Adrenal gland (tissue), 19 donors: Measurements from ENCODE around the gene SRPK3. TPM values are rescaled to one million over a fixed set of nuclear protein-coding genes. Genes with fewer than 3 reads are reported as not detected.
A peak's percentile ranks its signal among the peaks of the same experiment; 100 is the strongest.

Experiments
- DNase-seq, 7 donors: peaks; one replicate each; pipeline ENCODE4 v3.0.0-alpha.2; 2019 to 2020
- H3K27ac ChIP-seq, 5 donors: fragments of 200-600 bp; sonication (generic) in 4 of 5; 1 replicate in 3 of 5; 2 replicates in 2 of 5; pipeline versions ENCODE4 v1.5.1 to v1.8.0; 2016 to 2020; ENCODE audit warnings: mild to moderate bottlenecking in 1 of 5
- H3K27me3 ChIP-seq: fragments of 200-600 bp; 2 replicates; pipeline ENCODE4 v1.8.0; 2021
- H3K36me3 ChIP-seq, 2 donors: fragments of 200-600 bp; replicated peaks in 1 of 2; 1 replicate in 1 of 2; 2 replicates in 1 of 2; pipeline versions ENCODE4 v1.5.1 to v1.8.0; 2018 to 2022
- H3K4me1 ChIP-seq, 2 donors: fragments of 200-600 bp; replicated peaks in 1 of 2; 1 replicate in 1 of 2; 2 replicates in 1 of 2; pipeline versions ENCODE4 v1.5.1 to v1.8.0; 2018 to 2021
- H3K4me3 ChIP-seq, 4 donors: fragments of 200-600 bp; sonication (generic) in 3 of 4; one replicate each; pipeline ENCODE4 v1.5.1; 2016 to 2018
- H3K9me3 ChIP-seq, 3 donors: fragments of 200-600 bp; sonication (generic) in 1 of 3; replicated peaks in 1 of 3; 1 replicate in 2 of 3; 2 replicates in 1 of 3; pipeline versions ENCODE4 v1.5.1 to v1.8.0; 2016 to 2021
- POLR2A ChIP-seq, 2 donors: fragments of 450-650 bp; IDR thresholded peaks; one replicate each; pipeline ENCODE4 v1.6.1; 2017; ENCODE audit warnings: antibody characterized with exemption in 2 of 2, mild to moderate bottlenecking in 2 of 2, moderate library complexity in 1 of 2
- WGBS, 4 donors: extraction: QIAGEN DNeasy Blood & Tissue Kit in 2 of 4; methylation state at CpG; one replicate each; pipeline versions ENCODE4 v1.1.5 to v1.1.7; 2013 to 2017; 5-methylcytosine and 5-hydroxymethylcytosine counted together
- intact Hi-C, 2 donors: fragments of 100-400 bp; cut with DNase I; formaldehyde crosslinking; loops; one replicate each; pipeline versions ENCODE4 v1.14.1 to v1.15.0; 2022 to 2023
- long read RNA-seq, 10 donors: library from polyadenylated mRNA in 3 of 10; unstranded in 2 of 10; stranded (forward) in 1 of 10; transcript quantifications; one replicate each; pipeline ENCODE4 v2.0.0 and lab custom pipeline, GENCODE V29; 2021 to 2026
- polyA plus RNA-seq, 3 donors: library from polyadenylated mRNA; stranded (reverse); fragments of 200-250 nt in 2 of 3; fragments of 350-450 nt in 1 of 3; fragmentation: Illumina TruSeq in 1 of 3; extraction: RNeasy Lipid Tissue Mini Kit (QIAGEN cat#74804) in 1 of 3; gene quantifications; one replicate each; pipeline ENCODE4 v1.2.3, GENCODE V29; 2013 to 2014
- total RNA-seq, 9 donors: library from RNA; depleted of rRNA in 4 of 9; stranded (reverse); fragments of >200 nt in 4 of 9; fragments of 120-200 nt in 1 of 9; fragmentation: NEBNext Ultra II Directional in 1 of 9; extraction: Animal tissue kit (Norgen Biotek cat#: 25700) in 1 of 9; gene quantifications; one replicate each; pipeline versions ENCODE4 v1.1.0 to v1.2.4, GENCODE V29; 2013 to 2023
- TF ChIP-seq, protein P1 (sequence below), 6 experiments: fragments of 450-650 bp in 4 of 6; fragments of 200-600 bp in 2 of 6; sonication (generic) in 1 of 6; IDR thresholded peaks; 1 replicate in 5 of 6; 2 replicates in 1 of 6; pipeline versions ENCODE4 v1.5.1 to v1.8.0; 2016 to 2021; ENCODE audit warnings: antibody characterized with exemption in 6 of 6, mild to moderate bottlenecking in 2 of 6, moderate library complexity in 1 of 6
- donor health status: healthy with polysubstance abuse.
- donor health status: Bipolar disorder and iron deficiency.
- donor health status: DM: yes; HTN: yes; CAD: no.
- donor health status: DM: no; HTN: no; CAD: no.
- donor health status: DM: no; HTN: no; CAD: no.
- donor health status: DM: yes; HTN: yes; CAD: no.

The SRPK3 gene, protein sequence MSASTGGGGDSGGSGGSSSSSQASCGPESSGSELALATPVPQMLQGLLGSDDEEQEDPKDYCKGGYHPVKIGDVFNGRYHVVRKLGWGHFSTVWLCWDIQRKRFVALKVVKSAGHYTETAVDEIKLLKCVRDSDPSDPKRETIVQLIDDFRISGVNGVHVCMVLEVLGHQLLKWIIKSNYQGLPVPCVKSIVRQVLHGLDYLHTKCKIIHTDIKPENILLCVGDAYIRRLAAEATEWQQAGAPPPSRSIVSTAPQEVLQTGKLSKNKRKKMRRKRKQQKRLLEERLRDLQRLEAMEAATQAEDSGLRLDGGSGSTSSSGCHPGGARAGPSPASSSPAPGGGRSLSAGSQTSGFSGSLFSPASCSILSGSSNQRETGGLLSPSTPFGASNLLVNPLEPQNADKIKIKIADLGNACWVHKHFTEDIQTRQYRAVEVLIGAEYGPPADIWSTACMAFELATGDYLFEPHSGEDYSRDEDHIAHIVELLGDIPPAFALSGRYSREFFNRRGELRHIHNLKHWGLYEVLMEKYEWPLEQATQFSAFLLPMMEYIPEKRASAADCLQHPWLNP
- 1 to 10 TPM in 5 of 9 donors, under 1 TPM in 3, not detected in 1; 0.14 to 2.9 (median 1.3) TPM for total RNA-seq
- 10 to 100 TPM in 1 of 3 donors, 1 to 10 TPM in 1, under 1 TPM in 1; 0.31 to 20.5 (median 4.9) TPM for polyA plus RNA-seq
- long read RNA-seq, donor 1: 0 reads
- long read RNA-seq, donor 2: 0 reads
- long read RNA-seq, donor 3: 0 reads
- long read RNA-seq, donor 4, partial matches to known transcripts: 1 of 2 reads
- long read RNA-seq, donor 4, other reads (novel, unspliced or antisense): 0 of 2 reads
- long read RNA-seq, donor 5, partial matches to known transcripts: 1 of 2 reads
- long read RNA-seq, donor 5, other reads (novel, unspliced or antisense): 1 of 2 reads
- long read RNA-seq, donor 6, partial matches to known transcripts: 0 of 2 reads
- long read RNA-seq, donor 6, other reads (novel, unspliced or antisense): 2 of 2 reads
- long read RNA-seq, donor 7: 0 reads
- long read RNA-seq, donor 8: 0 reads
- long read RNA-seq, donor 9: 0 reads
- long read RNA-seq, donor 10: 0 reads

DNA sequence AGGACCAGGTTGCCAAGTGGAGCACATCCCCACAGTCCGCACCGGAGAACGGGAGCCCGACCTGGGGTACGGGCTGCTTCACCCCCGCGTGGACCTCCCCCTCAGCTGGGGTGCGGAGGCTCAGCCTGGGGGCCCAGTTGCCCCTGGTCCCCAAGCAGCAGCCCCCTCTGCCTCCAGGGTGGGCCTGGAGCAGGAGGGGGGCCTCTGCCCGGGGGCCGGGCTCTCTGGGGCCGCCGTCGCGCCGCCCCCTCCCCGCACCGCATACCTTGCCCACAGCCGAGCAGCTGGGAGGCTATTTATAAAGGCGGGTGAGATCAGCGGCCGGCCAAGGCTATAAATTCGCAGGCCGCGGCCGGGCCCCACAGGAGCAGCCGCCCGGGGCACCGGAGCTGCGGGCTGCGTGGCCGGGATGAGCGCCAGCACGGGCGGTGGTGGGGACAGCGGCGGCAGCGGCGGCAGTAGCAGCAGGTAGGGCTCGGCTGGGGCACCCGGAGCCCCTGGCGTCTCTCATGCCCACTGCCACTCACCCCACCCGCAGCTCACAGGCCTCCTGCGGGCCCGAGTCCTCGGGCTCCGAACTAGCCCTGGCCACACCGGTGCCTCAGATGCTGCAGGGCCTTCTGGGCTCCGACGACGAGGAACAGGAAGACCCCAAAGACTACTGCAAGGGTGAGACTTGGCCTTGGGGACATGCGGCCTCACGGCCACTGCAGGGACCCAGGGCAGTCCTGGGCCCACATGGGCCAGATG is at the start of gene SRPK3:
Gene SRPK3 (plus strand): TSS at position 364 of the 750 bp plus-strand sequence. CDS start 46 bp downstream, at position 410.
- WGBS, 4 donors: 7 to 67% (median 53%) methylated on average over 5 to 52 of the region's 52 CpGs; no CpG with 5 or more reads in 1 of the 4 donors
- Histone ChIP-seq H3K4me3 (peak within 1 kb of the TSS in 1 of 4 donors; percentile 11), H3K36me3 (peaks cover 0 to 9% of the 10 kb centered on the region in 2 donors), H3K27me3 (no peaks in the 10 kb centered on the region), H3K4me1 (peaks cover 0 to 5% of the 10 kb centered on the region in 2 donors), H3K9me3 (no peaks in the 10 kb centered on the region), H3K27ac (peak within 1 kb of the TSS in 2 of 5 donors; percentile 40 to 58)
- peak in 1 of 2 donors; percentile 24 for TF ChIP-seq POLR2A (IDR thresholded peaks at IDR 0.05)
- TF ChIP-seq, protein P1, sequence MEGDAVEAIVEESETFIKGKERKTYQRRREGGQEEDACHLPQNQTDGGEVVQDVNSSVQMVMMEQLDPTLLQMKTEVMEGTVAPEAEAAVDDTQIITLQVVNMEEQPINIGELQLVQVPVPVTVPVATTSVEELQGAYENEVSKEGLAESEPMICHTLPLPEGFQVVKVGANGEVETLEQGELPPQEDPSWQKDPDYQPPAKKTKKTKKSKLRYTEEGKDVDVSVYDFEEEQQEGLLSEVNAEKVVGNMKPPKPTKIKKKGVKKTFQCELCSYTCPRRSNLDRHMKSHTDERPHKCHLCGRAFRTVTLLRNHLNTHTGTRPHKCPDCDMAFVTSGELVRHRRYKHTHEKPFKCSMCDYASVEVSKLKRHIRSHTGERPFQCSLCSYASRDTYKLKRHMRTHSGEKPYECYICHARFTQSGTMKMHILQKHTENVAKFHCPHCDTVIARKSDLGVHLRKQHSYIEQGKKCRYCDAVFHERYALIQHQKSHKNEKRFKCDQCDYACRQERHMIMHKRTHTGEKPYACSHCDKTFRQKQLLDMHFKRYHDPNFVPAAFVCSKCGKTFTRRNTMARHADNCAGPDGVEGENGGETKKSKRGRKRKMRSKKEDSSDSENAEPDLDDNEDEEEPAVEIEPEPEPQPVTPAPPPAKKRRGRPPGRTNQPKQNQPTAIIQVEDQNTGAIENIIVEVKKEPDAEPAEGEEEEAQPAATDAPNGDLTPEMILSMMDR (IDR thresholded peaks at IDR 0.05): no peak
- intact Hi-C loops: no loop called here
- peak in 5 of 7 donors; percentile 37 to 75 (median 63) for DNase-seq

DNA sequence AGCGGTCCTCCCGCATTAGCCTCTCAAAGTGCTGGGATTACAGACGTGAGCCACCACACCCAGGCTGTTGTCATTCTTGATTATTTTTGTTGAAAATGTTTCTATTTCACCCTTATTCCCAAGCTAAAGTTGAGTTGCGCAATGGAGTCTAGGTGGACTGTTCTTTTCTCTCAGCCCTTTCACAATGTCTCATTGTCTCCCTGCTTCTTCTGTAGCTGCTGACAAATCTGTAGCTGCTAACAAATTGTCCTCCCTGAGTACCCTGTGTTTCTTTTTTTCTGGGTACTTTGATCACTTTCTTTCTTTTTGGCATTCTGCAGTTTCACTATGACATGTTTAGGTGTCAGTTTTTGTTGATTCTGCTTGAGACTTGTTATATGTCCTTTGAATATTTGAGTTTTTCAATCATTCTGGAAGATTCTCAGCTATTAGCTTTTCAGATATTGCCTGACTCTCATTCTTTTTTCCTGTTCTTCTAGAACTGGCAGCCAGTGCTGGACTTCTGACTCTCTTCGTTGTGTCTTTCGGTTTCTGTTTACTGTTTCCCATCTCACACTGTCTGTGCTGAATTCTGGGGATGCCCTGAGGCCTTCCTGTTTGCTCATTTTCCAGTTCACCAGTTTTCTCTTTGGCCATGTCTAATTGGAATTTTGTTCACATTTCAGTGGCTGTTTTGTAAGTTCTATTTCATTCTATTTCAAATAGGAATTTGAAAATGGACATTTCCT is 49.6 kb upstream of the SRPK3 start:
- Histone ChIP-seq H3K4me3 (no peak overlapping the region), H3K9me3 (no peaks in the 10 kb centered on the region), H3K27me3 (no peaks in the 10 kb centered on the region), H3K27ac (peak overlapping the region in 3 of 5 donors; percentile 23 to 75 (median 64)), H3K36me3 (no peaks in the 10 kb centered on the region), H3K4me1 (peaks cover 22 to 32% of the 10 kb centered on the region in 2 donors)
- intact Hi-C loops: no loop called here
- DNase-seq: no peak
- 70 to 87% (median 82%) methylated on average over 6 of the region's 6 CpGs for WGBS, 4 donors
- TF ChIP-seq, protein P1 (IDR thresholded peaks at IDR 0.05): no peak
- TF ChIP-seq POLR2A (IDR thresholded peaks at IDR 0.05): no peak

DNA sequence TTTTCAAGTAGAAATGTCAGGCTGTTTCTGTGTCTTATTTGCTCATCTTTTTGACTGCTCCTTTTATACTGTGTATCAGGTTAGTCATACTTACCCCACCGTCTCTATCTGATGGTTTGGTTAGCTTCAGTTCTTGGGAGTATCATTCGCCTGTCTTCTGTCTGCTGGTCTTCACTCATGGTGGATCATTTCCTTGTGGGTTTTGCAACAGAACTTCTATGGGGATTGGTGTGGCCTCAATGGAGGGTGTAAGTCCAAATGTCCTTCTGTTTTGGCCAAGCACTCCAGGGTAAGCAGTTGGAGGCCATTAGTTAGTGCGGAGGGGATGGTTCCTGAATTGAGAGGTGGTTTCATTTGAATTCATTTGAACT is 49.0 kb upstream of the SRPK3 start:
- no peak for DNase-seq
- Histone ChIP-seq H3K36me3 (no peaks in the 10 kb centered on the region), H3K9me3 (no peaks in the 10 kb centered on the region), H3K27me3 (no peaks in the 10 kb centered on the region), H3K4me3 (no peak overlapping the region), H3K27ac (peak overlapping the region; percentile 21 to 75 (median 23)), H3K4me1 (peaks cover 17 to 26% of the 10 kb centered on the region in 2 donors)
- WGBS, 4 donors: 78 to 90% (median 80%) methylated on average over 3 of the region's 3 CpGs
- TF ChIP-seq POLR2A (IDR thresholded peaks at IDR 0.05): no peak
- TF ChIP-seq, protein P1 (IDR thresholded peaks at IDR 0.05): no peak
- intact Hi-C loops: no loop called here
